HepG2 (cell line): ENCODE results near the gene QRICH2. TPM values are rescaled to one million over a fixed set of nuclear protein-coding genes. Genes with fewer than 3 reads are reported as not detected.

ENCODE experiments used
- ATAC-seq: fragments of 200-7000 bp; cut with Tn5 transposase; 3 replicates; pipeline ENCODE4 v1.9.1; 2020; ENCODE audit warnings: mild to moderate bottlenecking, moderate library complexity
- BruUV-seq: library from RNA; stranded (reverse); fragments of 400-500 nt; replicated peaks from 2 replicates; lab custom pipeline; 2021; lab: Mats Ljungman, UMichigan
- CTCF ChIA-PET: fragments of 300-600 bp; formaldehyde crosslinking; extraction: SDS; loops from one replicate; lab custom pipeline; 2021; ENCODE audit warnings: low total read pairs, inconsistent platforms, low intra/inter-chr PET ratio; lab: Yijun Ruan, JAX
- POLR2A ChIA-PET: fragments of 350-600 bp; sonication (Branson Sonifier 250); formaldehyde crosslinking; loops from one replicate; lab custom pipeline; 2020; ENCODE audit warnings: antibody characterized with exemption, inconsistent platforms; lab: Yijun Ruan, JAX
- DNase-seq: peaks from one replicate; pipeline ENCODE4 v3.0.0-alpha.2; 2015; ENCODE audit warnings: low spot score
- FAIRE-seq: peaks from 3 replicates; lab custom pipeline; 2011; peaks lifted over from hg19 to GRCh38; lab: Jason Lieb, UNC
- H2AFZ ChIP-seq: one replicate; pipeline ENCODE4 v1.6.1; 2011; ENCODE audit warnings: low read length, inconsistent platforms
- H3K27ac ChIP-seq: fragments of 300-600 bp; 3 replicates; pipeline ENCODE4 v1.8.0; 2011; ENCODE audit warnings: mixed run types, mild to moderate bottlenecking, mixed read lengths, low read length, inconsistent platforms; ENCODE audit not compliant: insufficient read depth; ENCODE audit errors: extremely low read length
- H3K27me3 ChIP-seq, 2 experiments: fragments of 200-600 bp in 1 of 2; 2 replicates in 1 of 2; 3 replicates in 1 of 2; pipeline versions ENCODE4 v1.6.0 to v1.8.0; 2011; ENCODE audit warnings: low read length in 2 of 2, mild to moderate bottlenecking in 2 of 2, moderate library complexity in 2 of 2, inconsistent platforms in 1 of 2; ENCODE audit not compliant: insufficient read depth in 2 of 2, control insufficient read depth in 1 of 2
- H3K36me3 ChIP-seq, 2 experiments: fragments of 200-600 bp in 1 of 2; replicated peaks in 1 of 2; 2 replicates in 1 of 2; 3 replicates in 1 of 2; pipeline versions ENCODE4 v1.5.1 to v1.8.0; 2011; ENCODE audit warnings: low read length in 2 of 2, inconsistent platforms in 1 of 2; ENCODE audit not compliant: insufficient read depth in 2 of 2, control insufficient read depth in 1 of 2
- H3K4me1 ChIP-seq: 2 replicates; pipeline ENCODE4 v1.5.1; 2012; ENCODE audit warnings: low read length, inconsistent platforms; ENCODE audit not compliant: insufficient read depth
- H3K4me2 ChIP-seq: 2 replicates; pipeline ENCODE4 v1.6.0; 2011; ENCODE audit warnings: low read depth, low read length, inconsistent platforms
- H3K4me3 ChIP-seq, 3 experiments: fragments of 200-600 bp in 1 of 3; sonication (generic), shearing (Covaris generic) in 1 of 3; replicated peaks in 1 of 3; 2 replicates each; pipeline ENCODE4 v1.5.1; 2011 to 2016; ENCODE audit warnings: low read length in 3 of 3, inconsistent platforms in 2 of 3, low read depth in 2 of 3, mild to moderate bottlenecking in 2 of 3, control low read depth in 1 of 3, mixed read lengths in 1 of 3; ENCODE audit not compliant: insufficient read depth in 1 of 3
- H3K79me2 ChIP-seq: one replicate; pipeline ENCODE4 v1.6.1; 2011; ENCODE audit warnings: low read length, inconsistent platforms; ENCODE audit not compliant: insufficient read depth
- H3K9ac ChIP-seq: 2 replicates; pipeline ENCODE4 v1.6.0; 2011; ENCODE audit warnings: mild to moderate bottlenecking, low read depth, low read length, inconsistent platforms; ENCODE audit not compliant: insufficient read depth
- H3K9me3 ChIP-seq: 2 replicates; pipeline ENCODE4 v1.5.1; 2012; ENCODE audit warnings: mild to moderate bottlenecking, low read length
- H4K20me1 ChIP-seq: 2 replicates; pipeline ENCODE4 v1.6.0; 2011; ENCODE audit warnings: inconsistent platforms, mild to moderate bottlenecking, low read length, moderate library complexity; ENCODE audit not compliant: insufficient read depth
- AGO2 ChIP-seq: fragments of 200-400 bp; formaldehyde crosslinking; optimal IDR thresholded peaks from 2 replicates; pipeline ENCODE3; 2017; ENCODE audit warnings: mild to moderate bottlenecking, low read depth, low read length, moderate library complexity
- CEBPG ChIP-seq: IDR thresholded peaks from 2 replicates; pipeline ENCODE4 v1.6.1; 2016
- CENPX ChIP-seq: sonication (generic); formaldehyde crosslinking; IDR thresholded peaks from 2 replicates; pipeline ENCODE4 v1.9.0; 2021; ENCODE audit warnings: mild to moderate bottlenecking, missing genetic modification reagents, moderate library complexity
- FOXK2 ChIP-seq: fragments of 450-650 bp; IDR thresholded peaks from 2 replicates; pipeline ENCODE4 v1.6.1; 2016
- KDM2A ChIP-seq: sonication (generic); formaldehyde crosslinking; IDR thresholded peaks from 2 replicates; pipeline ENCODE4 v1.4.0; 2020; ENCODE audit warnings: low read depth, missing genetic modification reagents, borderline replicate concordance
- LCORL ChIP-seq, 2 experiments: fragments of 450-650 bp in 1 of 2; sonication (generic) in 1 of 2; formaldehyde crosslinking in 1 of 2; IDR thresholded peaks; 2 replicates each; pipeline versions ENCODE4 v1.5.0 to v1.6.1; 2017 to 2020; ENCODE audit warnings: antibody characterized with exemption in 1 of 2, missing genetic modification reagents in 1 of 2
- SALL2 ChIP-seq: sonication (generic); formaldehyde crosslinking; IDR thresholded peaks from 2 replicates; pipeline ENCODE4 v1.8.1; 2023; ENCODE audit warnings: mild to moderate bottlenecking, missing genetic modification reagents, inconsistent platforms
- ZBTB2 ChIP-seq: sonication (generic); formaldehyde crosslinking; IDR thresholded peaks from 2 replicates; pipeline ENCODE4 v1.8.0; 2022; ENCODE audit warnings: low read depth, missing genetic modification reagents
- ZNF350 ChIP-seq: sonication (generic); formaldehyde crosslinking; IDR thresholded peaks from 2 replicates; pipeline ENCODE4 v1.4.0; 2020; ENCODE audit warnings: mild to moderate bottlenecking, low read depth, missing genetic modification reagents, borderline replicate concordance
- ZNF567 ChIP-seq: sonication (generic); formaldehyde crosslinking; IDR thresholded peaks from 2 replicates; pipeline ENCODE4 v1.8.1; 2023; ENCODE audit warnings: mild to moderate bottlenecking, missing genetic modification reagents, borderline replicate concordance
- WGBS: methylation state at CpG from one replicate; pipeline ENCODE4 v1.1.6; 2017; ENCODE audit warnings: low lambda C conversion rate; 5-methylcytosine and 5-hydroxymethylcytosine counted together
- in situ Hi-C: cut with HindIII; loops from 2 replicates; pipeline ENCODE4 v1.10.0; 2017; ENCODE audit warnings: low pct_unique_long_range_greater_than_20kb; ENCODE audit not compliant: extremely low pct_ligation_motif_present
- intact Hi-C: fragments of 100-400 bp; cut with micrococcal nuclease; formaldehyde crosslinking; loops from one replicate; pipeline ENCODE4 v1.10.0; 2022; ENCODE audit not compliant: unreplicated experiment
- polyA plus RNA-seq, 8 experiments: library from polyadenylated mRNA; depleted of rRNA in 3 of 8; stranded (reverse) in 7 of 8; unstranded in 1 of 8; fragments of >200 nt; fragmentation: Illumina TruSeq in 4 of 8; extraction: Trizol in 4 of 8; gene quantifications; 2 replicates each; pipeline versions ENCODE4 v1.2.1 to v1.2.3, GENCODE V29; 2011 to 2016; ENCODE audit warnings: low read depth in 4 of 8, missing spikeins in 1 of 8, mixed read lengths in 1 of 8; ENCODE audit not compliant: insufficient read depth in 1 of 8
- total RNA-seq, 5 experiments: library from RNA; depleted of rRNA; stranded (reverse); fragments of >200 nt; fragmentation: Illumina TruSeq; extraction: Trizol; gene quantifications; 2 replicates each; pipeline ENCODE4 v1.2.3, GENCODE V29; 2016; ENCODE audit warnings: low read depth in 1 of 5

Gene QRICH2
- total and polyA plus RNA-seq, 2 of the 13 experiments (the other 11 are each of a cell fraction or from before 2014, with no cell fraction given): 3.7 to 5.7 TPM

- in situ Hi-C loops: loop anchor here (5.0 kb wide), 1 partner anchor 153 kb away; no protein-coding TSS in a partner anchor
- H3K27ac ChIP-seq: no peak overlapping the region
- no peaks in the 10 kb centered on the region for H4K20me1 ChIP-seq
- no peak overlapping the region for H2AFZ ChIP-seq
- no peak overlapping the region for H3K9ac ChIP-seq
- no peak for DNase-seq
- TF ChIP-seq CENPX (CRISPR knock-in tag) (no peak), CEBPG (CRISPR knock-in tag) (no peak), ZNF350 (CRISPR knock-in tag) (peak; percentile 35; the same call in 1 of the 2 replicates), KDM2A (peak; percentile 31; the same call in 1 of the 2 replicates), AGO2 (peak; percentile 24), ZNF567 (CRISPR knock-in tag) (no peak), LCORL (IDR thresholded peaks at IDR 0.05) (no peak), LCORL (CRISPR knock-in tag; IDR thresholded peaks at IDR 0.05) (no peak), ZBTB2 (CRISPR knock-in tag) (no peak), SALL2 (no peak), FOXK2 (no peak)
- TF ChIP-seq, all 625 proteins: peak for 3
- H3K79me2 ChIP-seq: no peaks in the 10 kb centered on the region
- H3K27me3 ChIP-seq: no peaks in the 10 kb centered on the region
- no peak for ATAC-seq
- peaks cover 14% of the 10 kb centered on the region for H3K4me1 ChIP-seq
- WGBS: 85% methylated on average over 17 of the region's 22 CpGs
- ChIA-PET POLR2A (interaction anchor here (1.1 kb wide), 1 partner anchor 9 kb away, joined by 3 read pairs; no protein-coding TSS in a partner anchor), CTCF (interaction anchor here (0.8 kb wide), 1 partner anchor 154 kb away, joined by 4 read pairs; no protein-coding TSS in a partner anchor)
- no peak overlapping the region for H3K4me2 ChIP-seq
- FAIRE-seq: no peak
- no peak overlapping the region for H3K4me3 ChIP-seq
- no TSS peak for BruUV-seq
- H3K36me3 ChIP-seq: peaks cover 0 to 3% of the 10 kb centered on the region in 2 experiments; a peak in 2 of 5 replicates
- no peaks in the 10 kb centered on the region for H3K9me3 ChIP-seq
- intact Hi-C loops: loop anchor here (10.0 kb wide), 1 partner anchor 91 kb away; no protein-coding TSS in a partner anchor
Measured at GRCh38 chr17:76275382-76276068, 32.6 kb downstream of the QRICH2 start.
